GM21528 (cell line): ENCODE measurements around the gene FAM161A.
"Not testable (repeated sequence)": the region's sequence is repeated elsewhere in the genome, so short reads cannot be mapped to it uniquely, and the experiment has no call there.

Experiments
- ATAC-seq: cut with Tn5 transposase; IDR thresholded peaks from one replicate; pipeline ENCODE4 v1.9.1; 2021; ENCODE audit warnings: mild to moderate bottlenecking, moderate library complexity; ENCODE audit not compliant: unreplicated experiment, low FRiP score

FAM161A gene

GRCh38 chr2:61853847-61854563, at the start of gene FAM161A:
Gene FAM161A, minus strand, starts transcription at chr2:61854060. Its CDS starts 19 bp downstream, at chr2:61854041.
- ATAC-seq: peak; percentile 84

- no peak for ATAC-seq
Measured at GRCh38 chr2:61900281-61900680, 46.4 kb upstream of the FAM161A start.

DNA sequence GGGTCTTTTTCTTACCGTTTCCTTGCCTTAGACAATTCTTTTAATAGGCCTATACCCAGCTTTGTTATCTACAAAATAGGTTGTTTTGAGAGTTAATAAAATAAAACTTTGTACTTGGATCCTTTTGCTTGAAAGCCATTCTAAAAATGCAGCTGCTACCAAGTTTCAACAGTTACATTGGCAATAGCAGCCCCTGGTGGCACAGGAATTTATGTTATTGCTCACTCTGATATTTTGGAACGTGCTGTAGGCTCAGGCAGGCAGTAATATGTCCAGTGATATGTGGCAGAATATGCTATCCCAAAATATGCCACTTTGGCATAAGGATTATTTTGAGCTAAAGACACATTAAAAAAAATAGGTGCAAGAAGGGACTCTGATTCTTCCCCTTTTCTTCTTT, 45.0 kb upstream of the FAM161A start:
- ATAC-seq: no peak

DNA sequence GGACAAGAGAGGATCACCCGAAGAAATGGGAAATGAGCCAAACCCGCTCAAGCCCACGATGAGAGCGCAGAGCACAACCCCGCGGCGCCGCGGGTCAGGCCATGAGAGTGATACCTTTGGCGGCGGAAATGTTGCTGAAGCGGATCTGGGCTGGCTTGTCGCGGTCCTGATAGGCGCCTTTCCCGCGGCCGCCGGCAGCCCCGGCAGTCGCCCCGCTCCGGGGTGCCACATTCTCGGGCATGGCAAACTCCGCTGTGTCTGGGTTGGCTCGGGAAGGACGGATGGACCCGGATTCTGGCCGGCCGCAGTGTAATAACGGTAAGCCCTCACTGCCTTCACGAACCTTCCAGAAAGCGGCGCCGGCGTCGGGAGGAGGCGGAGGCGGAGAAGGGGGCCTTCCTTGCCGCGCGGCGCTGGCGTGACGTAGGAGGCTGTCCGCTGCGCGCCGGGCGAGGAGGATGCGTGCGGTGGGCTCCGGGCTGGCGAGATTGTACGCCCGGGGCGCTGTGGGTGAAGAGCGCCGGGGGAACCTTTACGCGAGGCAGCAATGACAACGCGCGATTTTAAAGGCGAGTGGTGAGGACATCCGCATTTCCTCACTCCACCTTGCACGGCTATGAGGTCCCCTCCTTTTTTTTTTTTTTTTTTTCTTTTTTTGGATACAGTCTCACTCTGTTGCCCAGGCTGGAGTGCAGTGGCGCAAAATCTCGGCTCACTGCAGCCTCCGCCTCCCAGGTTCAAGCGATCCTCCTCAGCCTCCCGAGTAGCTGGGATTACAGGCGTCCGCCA, 34.6 kb upstream of the FAM161A start, which contains the start of gene CCT4:
Gene CCT4 (minus strand): TSS at position 390 of the 789 bp plus-strand sequence. CDS start 149 bp downstream, at position 241.
- ATAC-seq: peak; percentile 78

DNA sequence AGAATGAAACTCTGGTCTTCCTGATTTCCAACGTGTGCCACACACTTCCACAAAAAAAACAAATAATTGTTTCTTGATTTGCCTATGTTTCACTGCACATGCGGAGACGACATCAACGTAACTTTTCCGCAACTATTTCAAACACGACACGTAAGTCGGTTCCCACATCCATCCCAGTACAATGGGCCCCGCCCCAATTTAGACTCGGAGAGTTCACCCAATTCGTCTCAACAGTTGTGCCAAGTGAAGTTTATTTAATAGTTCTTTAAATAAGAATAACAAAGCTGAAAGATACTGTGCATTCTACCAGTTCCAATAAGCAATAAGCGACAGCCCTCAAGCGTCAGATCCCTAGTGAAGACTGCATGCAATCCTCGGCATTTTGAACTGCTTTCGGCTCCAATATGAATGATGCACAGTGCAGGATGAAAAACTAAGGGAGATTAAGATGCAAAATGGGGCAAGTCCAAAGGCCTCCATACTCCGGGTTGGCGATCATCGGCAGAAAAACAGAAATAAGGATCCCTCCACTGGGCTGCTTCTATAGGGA, 33.9 kb upstream of the FAM161A start:
- no peak for ATAC-seq

GRCh38 chr2:61885896-61886603, 32.2 kb upstream of the FAM161A start:
- no peak for ATAC-seq

- no peak for ATAC-seq
Measured at GRCh38 chr2:61882850-61883249, 29.0 kb upstream of the FAM161A start.

DNA sequence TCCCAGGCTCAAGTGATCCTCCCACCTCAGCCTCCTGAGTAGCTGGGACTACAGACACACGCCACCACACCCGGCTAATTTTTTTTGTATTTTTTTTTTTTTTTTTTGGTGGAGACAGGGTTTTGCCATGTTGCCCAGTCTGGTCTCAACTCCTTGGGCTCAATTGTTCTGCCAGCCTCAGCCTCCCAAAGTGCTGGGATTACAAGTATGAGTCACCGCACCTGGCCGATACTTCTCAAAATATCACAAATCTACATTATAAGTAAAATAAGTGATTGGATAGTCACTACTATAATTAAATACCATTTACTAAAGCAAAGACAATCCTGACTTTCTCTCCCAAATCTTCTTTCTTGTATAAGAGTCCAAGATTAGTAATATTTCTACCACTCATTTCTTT, 25.5 kb upstream of the FAM161A start:
- ATAC-seq: not testable (repeated sequence)

- ATAC-seq: no peak
Measured at GRCh38 chr2:61878761-61879160, 24.9 kb upstream of the FAM161A start.

DNA sequence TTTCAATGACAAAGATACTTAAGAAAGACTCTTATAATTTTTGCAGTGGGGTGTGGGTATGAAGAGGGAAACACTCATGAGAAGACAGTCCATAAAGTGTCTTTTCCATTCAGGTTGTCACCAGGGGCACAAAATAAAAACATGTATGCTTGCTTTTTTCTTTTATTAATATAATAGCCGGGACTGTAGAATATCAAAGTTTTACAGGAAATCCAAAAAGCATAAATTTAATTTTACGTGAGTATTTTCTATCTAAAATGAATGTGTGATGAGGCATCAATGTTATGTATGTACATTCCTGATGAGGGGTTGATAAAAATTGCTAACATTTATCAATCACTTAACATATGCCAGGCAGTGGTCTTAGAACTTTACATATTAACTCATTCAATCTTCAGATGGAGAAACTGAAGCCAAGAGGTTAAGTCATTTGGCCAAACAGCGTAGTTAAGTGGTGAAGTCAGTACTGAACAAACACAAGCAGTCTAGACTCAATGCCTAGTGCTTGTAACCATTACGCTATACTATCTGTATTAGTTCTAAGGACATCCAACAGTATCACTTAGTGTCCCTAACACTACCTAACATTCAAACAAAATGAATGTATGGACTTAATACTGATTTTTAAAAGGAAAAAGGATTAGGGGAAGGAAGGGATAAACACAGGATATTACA, 23.8 kb upstream of the FAM161A start:
- no peak for ATAC-seq

DNA sequence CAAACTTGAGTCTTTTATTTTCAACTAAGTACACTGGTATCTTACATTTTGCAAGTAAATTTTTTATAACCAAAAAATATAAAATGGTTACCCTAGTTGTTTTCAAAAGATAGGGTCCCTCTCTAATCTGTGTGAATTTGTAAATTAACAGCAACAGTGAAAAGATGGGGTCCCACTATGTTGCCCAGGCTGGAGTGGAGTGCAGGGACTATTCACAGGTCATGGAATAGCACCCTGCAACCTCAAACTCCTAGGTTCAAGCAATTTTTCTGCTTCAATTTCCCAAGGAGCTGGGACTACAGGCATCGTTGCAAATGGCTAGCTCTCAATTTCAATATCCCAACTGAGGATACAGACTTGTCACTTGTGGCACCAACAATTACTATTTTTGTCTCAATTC, 22.5 kb upstream of the FAM161A start:
- no peak for ATAC-seq

GRCh38 chr2:61866482-61867089, 12.7 kb upstream of the FAM161A start:
- ATAC-seq: not testable (repeated sequence)

GRCh38 chr2:61862085-61862484, 8.2 kb upstream of the FAM161A start:
- ATAC-seq: no peak

DNA sequence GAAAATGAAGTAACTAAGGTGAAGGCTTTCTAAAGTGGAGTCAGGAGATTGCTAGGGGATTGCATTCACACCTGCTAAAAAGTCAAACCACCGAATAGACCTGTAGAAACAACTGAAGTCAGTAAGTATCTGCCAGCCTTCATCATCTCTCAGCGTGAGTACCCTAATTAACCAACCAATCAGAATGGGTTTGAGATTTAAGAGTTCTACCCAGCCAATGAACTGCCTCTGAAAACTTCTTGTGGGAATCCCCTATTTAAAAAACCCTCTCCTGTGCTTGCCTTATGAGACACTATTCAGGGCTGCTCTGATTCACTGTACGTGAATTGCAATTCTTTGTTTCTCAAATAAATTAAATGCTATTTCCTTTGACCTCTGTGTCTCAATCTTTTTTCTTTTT, 3.4 kb upstream of the FAM161A start:
- no peak for ATAC-seq

DNA sequence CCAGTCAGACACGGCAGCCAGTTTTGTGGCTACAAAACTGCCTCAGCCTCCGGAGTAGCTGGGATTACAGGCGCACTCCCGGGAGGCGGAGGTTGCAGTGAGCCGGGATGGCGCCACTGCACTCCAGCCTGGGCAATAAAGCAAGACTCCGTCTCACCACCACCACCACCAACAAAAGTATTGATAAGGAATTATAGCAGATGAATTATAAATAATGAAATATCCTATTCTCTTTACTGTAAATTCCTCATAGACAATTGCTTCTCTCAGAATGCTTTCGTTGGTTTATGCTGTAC, 1.4 kb upstream of the FAM161A start:
- ATAC-seq: no peak

DNA sequence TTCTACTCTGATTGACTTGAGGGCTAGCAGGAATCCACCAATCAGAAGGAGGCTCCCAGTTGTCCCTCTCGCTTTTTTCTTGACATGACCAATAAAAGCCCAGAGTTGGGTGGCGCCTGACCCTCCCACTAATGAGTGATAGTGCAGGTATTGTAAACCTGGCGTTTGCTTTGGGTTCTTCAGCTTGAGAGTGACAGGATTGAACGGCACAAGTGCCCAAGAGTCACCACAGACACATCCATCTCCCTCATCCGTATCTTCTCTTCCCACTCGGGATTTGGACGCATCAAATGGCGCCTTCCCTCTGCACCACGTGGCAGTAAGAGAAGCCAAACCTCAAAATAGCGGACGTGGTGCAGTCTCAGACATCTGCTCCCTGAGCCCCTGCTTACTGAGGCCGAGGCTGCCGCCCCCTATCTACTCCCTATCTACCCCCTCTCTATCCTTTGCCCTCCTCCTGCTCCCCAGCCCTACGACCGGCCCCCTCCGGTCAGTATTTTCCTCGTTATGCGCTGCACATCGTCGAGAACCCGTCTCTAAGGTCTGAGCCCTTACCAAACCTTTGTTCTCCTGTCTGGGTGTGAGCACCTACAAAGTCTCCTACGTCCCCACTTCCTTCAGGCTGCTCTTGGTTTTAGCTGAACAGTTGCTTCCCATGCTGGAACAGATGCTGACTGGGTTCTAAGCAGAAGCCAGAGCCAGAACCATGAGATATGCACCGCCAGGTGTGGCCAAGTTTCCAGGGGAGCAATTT, 881 bp upstream of the FAM161A start:
- peak; percentile 89 for ATAC-seq

DNA sequence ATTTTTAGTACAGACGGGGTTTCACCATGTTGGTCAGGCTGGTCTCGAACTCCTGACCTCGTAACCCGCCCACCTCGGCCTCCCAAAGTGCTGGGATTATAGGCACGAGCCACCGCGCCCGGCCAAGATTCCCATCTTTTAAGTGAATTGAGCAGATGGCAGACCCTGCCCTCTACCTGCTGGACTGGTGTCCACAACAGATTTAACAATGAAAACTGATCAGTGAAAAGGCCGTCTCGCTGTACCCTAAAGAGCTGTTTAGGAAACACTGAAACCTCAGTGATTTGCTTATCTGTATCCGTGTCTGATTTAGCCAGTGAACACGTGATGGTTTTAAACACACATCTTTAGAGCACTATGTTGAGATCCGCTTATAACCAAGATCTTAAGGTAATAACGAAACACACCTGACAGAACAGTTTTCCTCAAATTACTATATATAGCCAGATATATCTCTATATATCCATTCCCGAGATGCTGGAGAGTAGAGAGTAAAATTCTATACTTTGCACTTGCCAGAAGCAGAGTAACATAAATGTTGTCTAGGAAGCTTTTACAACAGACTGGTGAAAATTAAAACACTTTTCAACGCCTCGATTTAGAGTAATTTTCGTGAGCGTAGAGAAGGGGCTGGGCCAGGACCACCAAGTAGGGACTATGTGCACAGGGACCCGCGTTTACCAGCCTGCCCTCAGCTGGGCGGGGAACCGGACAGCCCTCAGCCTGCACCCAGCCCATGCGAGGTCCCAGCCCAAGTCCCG, 594 bp downstream of the FAM161A start:
- ATAC-seq: peak; percentile 68

DNA sequence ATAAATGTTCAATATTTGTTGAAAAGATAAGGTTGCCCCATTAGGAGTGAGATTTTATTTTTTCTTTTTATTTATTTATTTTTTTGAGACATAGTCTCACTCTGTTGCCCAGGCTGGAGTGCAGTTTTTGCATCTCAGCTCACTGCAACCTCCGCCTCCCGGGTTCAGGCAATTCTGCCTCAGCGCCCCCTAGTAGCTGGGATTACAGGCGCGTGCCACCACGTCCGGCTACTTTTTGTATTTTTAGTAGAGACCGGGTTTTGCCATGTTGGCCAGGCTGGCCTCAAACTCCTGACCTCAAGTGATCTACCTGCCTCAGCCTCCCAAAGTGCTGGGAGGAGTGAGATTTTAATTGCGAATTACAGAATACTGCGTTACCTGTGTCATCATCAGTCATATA, 2.6 kb downstream of the FAM161A start:
- not testable (repeated sequence) for ATAC-seq

DNA sequence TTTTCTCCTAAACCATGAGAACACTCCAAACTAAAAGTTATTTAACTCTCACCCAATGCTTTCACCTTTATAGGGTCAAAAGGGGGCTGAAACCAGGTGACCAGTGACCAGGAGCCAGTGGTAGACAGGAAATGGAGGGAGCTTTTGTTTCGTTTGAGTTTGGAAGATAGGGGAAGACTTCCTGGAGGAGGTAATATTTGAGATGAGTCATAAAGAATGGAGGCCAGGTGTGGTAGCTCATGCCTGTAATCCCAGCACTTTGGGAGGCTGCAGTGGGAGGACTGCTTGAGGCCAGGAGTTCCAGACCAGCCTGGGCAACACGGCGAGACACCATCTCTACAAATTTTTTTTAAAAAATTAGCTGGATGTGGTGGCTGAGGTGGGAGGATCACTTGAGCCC, 8.5 kb downstream of the FAM161A start:
- ATAC-seq: no peak
